ENCODE data around the gene KLHL25.

Gene KLHL25

DNA sequence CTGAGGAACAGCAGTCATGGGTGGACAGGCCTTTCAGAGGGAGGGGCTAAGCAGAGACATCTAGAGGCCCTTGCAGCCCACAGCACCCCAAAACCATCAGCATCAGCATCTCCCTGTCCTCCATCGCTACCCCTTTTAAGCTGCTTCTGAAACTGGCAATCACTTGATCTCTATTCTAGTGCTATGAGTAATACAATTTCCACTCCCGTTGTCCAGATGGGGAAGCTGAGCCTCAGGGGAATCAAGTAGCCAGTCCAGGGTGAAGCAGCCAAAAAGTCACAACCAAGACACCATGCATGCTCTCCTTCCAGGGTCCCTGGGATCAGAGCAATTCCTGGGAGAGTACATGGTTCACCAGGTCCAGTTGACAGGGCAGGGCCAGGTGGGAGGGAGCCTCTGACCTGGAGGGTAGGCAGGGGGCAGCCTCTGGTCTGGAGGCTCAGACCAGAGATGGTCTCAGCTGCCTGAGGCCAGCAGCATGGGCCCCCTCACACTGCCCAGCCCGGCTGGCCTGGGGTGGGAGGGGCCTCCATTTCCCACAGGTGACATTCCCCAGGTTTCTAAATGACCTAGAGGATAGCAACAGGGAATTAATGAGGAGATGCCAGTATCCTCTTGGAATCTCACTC lies 30.0 kb downstream of the KLHL25 start:
- no peak overlapping the region for H3K9ac ChIP-seq (ENCODE audit: low read length)
- H3K4me1 ChIP-seq (ENCODE audit: control insufficient read depth, insufficient read depth, low read length), result peaks cover 16% of the 10 kb centered on the region
- no peaks in the 10 kb centered on the region for H3K9me3 ChIP-seq (ENCODE audit: control insufficient read depth, insufficient read depth, low read depth, low read length)
- H3K27ac ChIP-seq (ENCODE audit: low read depth, low read length), result no peak overlapping the region; the same call in 1 of the 2 replicates
- no peaks in the 10 kb centered on the region for H3K27me3 ChIP-seq (ENCODE audit: control insufficient read depth, insufficient read depth, low read length)
- H3K36me3 ChIP-seq (ENCODE audit: control insufficient read depth, insufficient read depth, low read length), result peaks cover 28% of the 10 kb centered on the region
- H3K4me3 ChIP-seq (ENCODE audit: low read depth, low read length), result no peak overlapping the region

DNA sequence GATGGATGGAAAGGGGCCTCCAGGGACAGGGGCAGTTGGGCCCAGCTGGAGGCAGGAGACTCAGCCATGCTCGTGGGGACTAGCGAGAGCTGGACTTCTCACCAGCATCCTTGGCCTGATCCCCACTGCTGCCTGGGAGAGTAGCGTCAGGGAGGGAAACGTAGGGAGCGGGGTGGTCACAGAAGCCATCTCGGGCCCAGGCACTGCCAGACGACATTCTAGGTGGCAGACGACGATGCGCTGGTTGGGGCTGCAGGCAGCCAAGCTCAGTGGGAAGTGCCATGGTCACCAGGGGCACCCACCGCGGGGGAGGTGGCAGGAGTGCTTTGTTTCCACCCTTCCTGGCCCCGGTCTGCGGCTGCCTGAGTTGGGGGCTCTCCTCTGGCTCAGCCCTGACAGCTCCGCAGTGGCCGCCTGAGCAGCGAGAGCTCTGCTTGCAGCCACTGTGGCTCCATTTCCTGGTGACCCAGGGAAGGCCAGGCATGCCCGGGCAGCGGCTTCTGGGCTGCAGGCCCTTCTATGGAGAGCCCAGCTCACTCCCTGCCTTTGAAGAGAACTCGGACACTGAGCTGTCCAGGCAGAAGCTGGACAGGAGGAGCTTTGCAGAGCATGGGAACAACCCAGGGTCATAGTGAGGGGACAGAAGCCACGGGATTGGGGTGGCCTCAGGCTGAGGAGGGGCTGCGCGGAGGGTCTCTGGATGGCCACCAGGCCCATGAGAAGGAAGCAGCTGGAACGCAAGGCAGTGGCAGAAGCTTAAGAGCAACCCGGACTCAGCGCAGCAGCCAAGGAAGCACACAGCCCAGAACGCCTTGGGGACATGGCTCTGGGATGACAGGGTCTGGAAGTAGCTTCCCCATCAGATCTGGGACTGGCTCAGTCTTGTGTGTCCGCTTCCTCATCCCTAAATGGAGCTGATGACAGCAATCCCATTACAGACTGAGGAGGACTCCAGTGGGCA lies 30.8 kb downstream of the KLHL25 start:
- Histone ChIP-seq H3K36me3 (ENCODE audit: control insufficient read depth, insufficient read depth, low read length) (peaks cover 28% of the 10 kb centered on the region), H3K9ac (ENCODE audit: low read length) (no peak overlapping the region), H3K27ac (ENCODE audit: low read depth, low read length) (no peak overlapping the region; the same call in 1 of the 2 replicates)

DNA sequence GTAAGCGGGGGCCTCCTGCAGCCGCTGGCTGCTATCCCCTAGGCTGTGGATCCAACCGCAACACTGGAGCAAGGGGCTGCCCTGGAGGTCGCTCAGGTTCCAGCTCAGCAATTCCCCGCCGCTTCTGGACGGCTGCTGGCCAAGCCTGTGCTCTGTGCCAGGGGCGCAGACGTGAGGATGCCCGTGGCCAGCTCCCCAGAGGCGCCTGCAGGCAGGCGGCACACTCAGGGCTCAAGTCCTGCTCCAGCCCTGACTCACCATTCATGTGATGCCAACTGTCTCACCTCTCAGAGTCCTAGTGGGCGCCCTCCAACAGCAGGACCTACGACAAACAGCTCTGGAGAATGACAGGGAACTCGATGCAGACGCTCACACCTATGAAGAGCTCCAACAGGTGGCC lies 31.6 kb downstream of the KLHL25 start:
- H3K27me3 ChIP-seq (ENCODE audit: control insufficient read depth, insufficient read depth, low read length), result no peaks in the 10 kb centered on the region
- H3K4me1 ChIP-seq (ENCODE audit: control insufficient read depth, insufficient read depth, low read length), result peaks cover 16% of the 10 kb centered on the region
- peaks cover 28% of the 10 kb centered on the region for H3K36me3 ChIP-seq (ENCODE audit: control insufficient read depth, insufficient read depth, low read length)

More for the DNA sequence above, 30.8 kb downstream of the KLHL25 start:
- no peaks in the 10 kb centered on the region for H3K27me3 ChIP-seq (ENCODE audit: control insufficient read depth, insufficient read depth, low read length)
- peaks cover 16% of the 10 kb centered on the region for H3K4me1 ChIP-seq (ENCODE audit: control insufficient read depth, insufficient read depth, low read length)
- H3K4me3 ChIP-seq (ENCODE audit: low read depth, low read length), result no peak overlapping the region
- H3K9me3 ChIP-seq (ENCODE audit: control insufficient read depth, insufficient read depth, low read depth, low read length), result no peaks in the 10 kb centered on the region

GRCh38 chr15:85762756-85763127 lies 32.0 kb downstream of the KLHL25 start:
- Histone ChIP-seq H3K36me3 (ENCODE audit: control insufficient read depth, insufficient read depth, low read length) (peaks cover 27% of the 10 kb centered on the region), H3K9ac (ENCODE audit: low read length) (no peak overlapping the region), H3K27me3 (ENCODE audit: control insufficient read depth, insufficient read depth, low read length) (no peaks in the 10 kb centered on the region), H3K9me3 (ENCODE audit: control insufficient read depth, insufficient read depth, low read depth, low read length) (no peaks in the 10 kb centered on the region), H3K4me3 (ENCODE audit: low read depth, low read length) (no peak overlapping the region), H3K4me1 (ENCODE audit: control insufficient read depth, insufficient read depth, low read length) (peaks cover 18% of the 10 kb centered on the region), H3K27ac (ENCODE audit: low read depth, low read length) (no peak overlapping the region)

More for the DNA sequence above, 31.6 kb downstream of the KLHL25 start:
- H3K9ac ChIP-seq (ENCODE audit: low read length), result no peak overlapping the region
- no peaks in the 10 kb centered on the region for H3K9me3 ChIP-seq (ENCODE audit: control insufficient read depth, insufficient read depth, low read depth, low read length)
- no peak overlapping the region for H3K27ac ChIP-seq (ENCODE audit: low read depth, low read length)
- H3K4me3 ChIP-seq (ENCODE audit: low read depth, low read length), result no peak overlapping the region

- Histone ChIP-seq H3K27ac (ENCODE audit: low read depth, low read length) (no peak overlapping the region), H3K9me3 (ENCODE audit: control insufficient read depth, insufficient read depth, low read depth, low read length) (no peaks in the 10 kb centered on the region), H3K27me3 (ENCODE audit: control insufficient read depth, insufficient read depth, low read length) (no peaks in the 10 kb centered on the region), H3K4me1 (ENCODE audit: control insufficient read depth, insufficient read depth, low read length) (peaks cover 20% of the 10 kb centered on the region), H3K9ac (ENCODE audit: low read length) (no peak overlapping the region), H3K36me3 (ENCODE audit: control insufficient read depth, insufficient read depth, low read length) (peaks cover 30% of the 10 kb centered on the region), H3K4me3 (ENCODE audit: low read depth, low read length) (no peak overlapping the region)
Observed at GRCh38 chr15:85762039-85762755, 32.5 kb downstream of the KLHL25 start.

- peaks cover 19% of the 10 kb centered on the region for H3K4me1 ChIP-seq (ENCODE audit: control insufficient read depth, insufficient read depth, low read length)
- H3K27ac ChIP-seq (ENCODE audit: low read depth, low read length), result no peak overlapping the region
Observed at GRCh38 chr15:85761635-85762034, 33.1 kb downstream of the KLHL25 start.

GRCh38 chr15:85760531-85761371 lies 34.0 kb downstream of the KLHL25 start:
- H3K9ac ChIP-seq (ENCODE audit: low read length), result no peak overlapping the region
- no peak overlapping the region for H3K27ac ChIP-seq (ENCODE audit: low read depth, low read length)
- peaks cover 30% of the 10 kb centered on the region for H3K36me3 ChIP-seq (ENCODE audit: control insufficient read depth, insufficient read depth, low read length)
- H3K27me3 ChIP-seq (ENCODE audit: control insufficient read depth, insufficient read depth, low read length), result no peaks in the 10 kb centered on the region
- no peak overlapping the region for H3K4me3 ChIP-seq (ENCODE audit: low read depth, low read length)
- no peaks in the 10 kb centered on the region for H3K9me3 ChIP-seq (ENCODE audit: control insufficient read depth, insufficient read depth, low read depth, low read length)
- H3K4me1 ChIP-seq (ENCODE audit: control insufficient read depth, insufficient read depth, low read length), result peaks cover 10% of the 10 kb centered on the region; the same call in 1 of the 2 replicates

More at GRCh38 chr15:85761635-85762034, 33.1 kb downstream of the KLHL25 start:
- Histone ChIP-seq H3K4me3 (ENCODE audit: low read depth, low read length) (no peak overlapping the region), H3K9ac (ENCODE audit: low read length) (no peak overlapping the region), H3K9me3 (ENCODE audit: control insufficient read depth, insufficient read depth, low read depth, low read length) (no peaks in the 10 kb centered on the region), H3K36me3 (ENCODE audit: control insufficient read depth, insufficient read depth, low read length) (peaks cover 30% of the 10 kb centered on the region), H3K27me3 (ENCODE audit: control insufficient read depth, insufficient read depth, low read length) (no peaks in the 10 kb centered on the region)

- Histone ChIP-seq H3K9ac (ENCODE audit: low read length) (no peak overlapping the region), H3K27ac (ENCODE audit: low read depth, low read length) (no peak overlapping the region), H3K36me3 (ENCODE audit: control insufficient read depth, insufficient read depth, low read length) (peaks cover 36% of the 10 kb centered on the region), H3K9me3 (ENCODE audit: control insufficient read depth, insufficient read depth, low read depth, low read length) (no peaks in the 10 kb centered on the region), H3K4me1 (ENCODE audit: control insufficient read depth, insufficient read depth, low read length) (peaks cover 10% of the 10 kb centered on the region; the same call in 1 of the 2 replicates), H3K27me3 (ENCODE audit: control insufficient read depth, insufficient read depth, low read length) (no peaks in the 10 kb centered on the region), H3K4me3 (ENCODE audit: low read depth, low read length) (no peak overlapping the region)
Observed at GRCh38 chr15:85760049-85760448, 34.7 kb downstream of the KLHL25 start.

- Histone ChIP-seq H3K27me3 (ENCODE audit: control insufficient read depth, insufficient read depth, low read length) (no peaks in the 10 kb centered on the region), H3K9ac (ENCODE audit: low read length) (no peak overlapping the region)
Observed at GRCh38 chr15:85759376-85759775, 35.3 kb downstream of the KLHL25 start.

DNA sequence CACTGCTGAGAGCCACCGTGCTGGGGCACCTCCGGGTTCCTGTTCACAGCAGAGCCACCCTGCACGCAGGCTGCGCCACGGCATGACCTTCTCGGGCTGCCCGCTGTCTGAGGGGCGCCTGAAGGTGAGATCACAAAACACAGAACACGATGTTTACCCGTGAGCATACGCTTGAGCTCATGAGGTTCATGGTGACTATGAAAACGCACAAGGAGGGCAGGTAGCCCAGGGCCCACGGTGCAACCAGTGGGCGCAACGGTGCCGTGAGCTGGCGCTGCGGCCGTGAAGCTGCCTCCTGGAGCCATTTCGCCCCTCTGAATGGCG lies 36.1 kb downstream of the KLHL25 start:
- no peak overlapping the region for H3K27ac ChIP-seq (ENCODE audit: low read depth, low read length)
- peaks cover 36% of the 10 kb centered on the region for H3K36me3 ChIP-seq (ENCODE audit: control insufficient read depth, insufficient read depth, low read length)
- H3K9ac ChIP-seq (ENCODE audit: low read length), result no peak overlapping the region
- H3K9me3 ChIP-seq (ENCODE audit: control insufficient read depth, insufficient read depth, low read depth, low read length), result no peaks in the 10 kb centered on the region
- no peak overlapping the region for H3K4me3 ChIP-seq (ENCODE audit: low read depth, low read length)
- no peaks in the 10 kb centered on the region for H3K27me3 ChIP-seq (ENCODE audit: control insufficient read depth, insufficient read depth, low read length)
- H3K4me1 ChIP-seq (ENCODE audit: control insufficient read depth, insufficient read depth, low read length), result peaks cover 4% of the 10 kb centered on the region; the same call in 1 of the 2 replicates

More at GRCh38 chr15:85759376-85759775, 35.3 kb downstream of the KLHL25 start:
- Histone ChIP-seq H3K27ac (ENCODE audit: low read depth, low read length) (no peak overlapping the region), H3K4me1 (ENCODE audit: control insufficient read depth, insufficient read depth, low read length) (peaks cover 8% of the 10 kb centered on the region; the same call in 1 of the 2 replicates), H3K4me3 (ENCODE audit: low read depth, low read length) (no peak overlapping the region), H3K9me3 (ENCODE audit: control insufficient read depth, insufficient read depth, low read depth, low read length) (no peaks in the 10 kb centered on the region), H3K36me3 (ENCODE audit: control insufficient read depth, insufficient read depth, low read length) (peaks cover 36% of the 10 kb centered on the region)
